ENCODE measurements around the gene BFSP1.

GRCh38 chr20:17545127-17545526 is 13.9 kb upstream of the BFSP1 start:
- TF ChIP-seq, protein P1, sequence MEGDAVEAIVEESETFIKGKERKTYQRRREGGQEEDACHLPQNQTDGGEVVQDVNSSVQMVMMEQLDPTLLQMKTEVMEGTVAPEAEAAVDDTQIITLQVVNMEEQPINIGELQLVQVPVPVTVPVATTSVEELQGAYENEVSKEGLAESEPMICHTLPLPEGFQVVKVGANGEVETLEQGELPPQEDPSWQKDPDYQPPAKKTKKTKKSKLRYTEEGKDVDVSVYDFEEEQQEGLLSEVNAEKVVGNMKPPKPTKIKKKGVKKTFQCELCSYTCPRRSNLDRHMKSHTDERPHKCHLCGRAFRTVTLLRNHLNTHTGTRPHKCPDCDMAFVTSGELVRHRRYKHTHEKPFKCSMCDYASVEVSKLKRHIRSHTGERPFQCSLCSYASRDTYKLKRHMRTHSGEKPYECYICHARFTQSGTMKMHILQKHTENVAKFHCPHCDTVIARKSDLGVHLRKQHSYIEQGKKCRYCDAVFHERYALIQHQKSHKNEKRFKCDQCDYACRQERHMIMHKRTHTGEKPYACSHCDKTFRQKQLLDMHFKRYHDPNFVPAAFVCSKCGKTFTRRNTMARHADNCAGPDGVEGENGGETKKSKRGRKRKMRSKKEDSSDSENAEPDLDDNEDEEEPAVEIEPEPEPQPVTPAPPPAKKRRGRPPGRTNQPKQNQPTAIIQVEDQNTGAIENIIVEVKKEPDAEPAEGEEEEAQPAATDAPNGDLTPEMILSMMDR (IDR thresholded peaks at IDR 0.05) = no peak
- TF ChIP-seq POLR2A (IDR thresholded peaks at IDR 0.05) (no peak), EP300 (IDR thresholded peaks at IDR 0.05) (no peak)
